DOHH2 (cell line): Measurements from ENCODE around the gene GCLC.

ENCODE experiments used
- H3F3A ChIP-seq: fragments of 200-600 bp; sonication (generic), shearing (Covaris generic); 2 replicates; pipeline ENCODE4 v1.6.0; 2016; ENCODE audit warnings: antibody characterized with exemption, mild to moderate bottlenecking; ENCODE audit not compliant: control insufficient read depth, insufficient read depth
- H3K27ac ChIP-seq: fragments of 200-600 bp; sonication (generic); 2 replicates; pipeline ENCODE4 v1.5.1; 2014; ENCODE audit warnings: low read depth, mild to moderate bottlenecking, low read length, moderate library complexity
- H3K27me3 ChIP-seq: fragments of 200-600 bp; sonication (generic); 2 replicates; pipeline ENCODE4 v1.6.1; 2014; ENCODE audit warnings: mild to moderate bottlenecking, low read length, mixed read lengths; ENCODE audit not compliant: control insufficient read depth
- H3K36me3 ChIP-seq: fragments of 200-600 bp; sonication (generic); 2 replicates; pipeline ENCODE4 v1.6.1; 2014; ENCODE audit warnings: mild to moderate bottlenecking, low read length, moderate library complexity, mixed read lengths; ENCODE audit not compliant: control insufficient read depth
- H3K4me1 ChIP-seq: fragments of 200-600 bp; sonication (generic); 2 replicates; pipeline ENCODE4 v1.6.1; 2014; ENCODE audit warnings: mild to moderate bottlenecking, low read length, mixed read lengths; ENCODE audit not compliant: control insufficient read depth
- H3K4me2 ChIP-seq: fragments of 200-600 bp; sonication (generic); 2 replicates; pipeline ENCODE4 v1.6.0; 2014; ENCODE audit warnings: mild to moderate bottlenecking, low read length, moderate library complexity
- H3K4me3 ChIP-seq: fragments of 200-600 bp; sonication (generic); 2 replicates; pipeline ENCODE4 v1.5.1; 2014; ENCODE audit warnings: mild to moderate bottlenecking, low read length, mixed read lengths
- H3K79me2 ChIP-seq: fragments of 200-600 bp; sonication (generic); 2 replicates; pipeline ENCODE4 v1.6.1; 2014; ENCODE audit warnings: mild to moderate bottlenecking, low read length, mixed read lengths; ENCODE audit not compliant: control insufficient read depth
- H3K9me2 ChIP-seq: fragments of 200-600 bp; sonication (generic); replicated peaks from 2 replicates; pipeline ENCODE4 v1.6.1; 2014; ENCODE audit warnings: mild to moderate bottlenecking, low read length, mixed read lengths; ENCODE audit not compliant: control insufficient read depth
- H3K9me3 ChIP-seq: fragments of 200-600 bp; sonication (generic); 2 replicates; pipeline ENCODE4 v1.6.1; 2014; ENCODE audit warnings: antibody characterized with exemption, low read length, mixed read lengths; ENCODE audit not compliant: control insufficient read depth, insufficient read depth
- H4K20me1 ChIP-seq: fragments of 200-600 bp; sonication (generic); 2 replicates; pipeline ENCODE4 v1.6.0; 2014; ENCODE audit warnings: low read depth, mild to moderate bottlenecking, antibody characterized with exemption, low read length, moderate library complexity; ENCODE audit not compliant: control insufficient read depth, insufficient read depth
- CTCF ChIP-seq: fragments of 200-600 bp; sonication (generic); IDR thresholded peaks from one replicate; pipeline ENCODE4 v1.5.1; 2014; ENCODE audit warnings: antibody characterized with exemption, mild to moderate bottlenecking, low read depth, low read length; ENCODE audit not compliant: poor library complexity, severe bottlenecking
- EZH2phosphoT487 ChIP-seq: fragments of 200-600 bp; sonication (generic); IDR thresholded peaks from 2 replicates; pipeline ENCODE4 v1.6.1; 2017; ENCODE audit warnings: borderline replicate concordance, mild to moderate bottlenecking, antibody characterized with exemption, low read length, moderate library complexity, mixed read lengths

Gene GCLC

GRCh38 chr6:53496797-53497375, 48.0 kb downstream of the GCLC start:
- Histone ChIP-seq H3K79me2 (no peaks in the 10 kb centered on the region), H3K27ac (no peak overlapping the region), H3K9me2 (no peaks in the 10 kb centered on the region), H3K4me1 (no peaks in the 10 kb centered on the region), H3K27me3 (peaks cover 3% of the 10 kb centered on the region; the same call in 1 of the 2 replicates), H3K4me3 (no peak overlapping the region), H3K9me3 (no peaks in the 10 kb centered on the region), H3K4me2 (no peak overlapping the region), H3K36me3 (no peaks in the 10 kb centered on the region; the same call in 1 of the 2 replicates), H4K20me1 (no peaks in the 10 kb centered on the region), H3F3A (no peaks in the 10 kb centered on the region; the same call in 1 of the 2 replicates)
- TF ChIP-seq EZH2phosphoT487 (no peak), CTCF (no peak)

GRCh38 chr6:53495506-53496499, 49.1 kb downstream of the GCLC start:
- H3F3A ChIP-seq: no peaks in the 10 kb centered on the region; the same call in 1 of the 2 replicates
- H3K79me2 ChIP-seq: no peaks in the 10 kb centered on the region
- H3K27me3 ChIP-seq: peaks cover 3% of the 10 kb centered on the region; the same call in 1 of the 2 replicates
- no peaks in the 10 kb centered on the region for H4K20me1 ChIP-seq
- H3K9me3 ChIP-seq: no peaks in the 10 kb centered on the region
- no peaks in the 10 kb centered on the region for H3K4me1 ChIP-seq
- TF ChIP-seq CTCF (no peak), EZH2phosphoT487 (no peak)
- H3K4me3 ChIP-seq: no peak overlapping the region
- no peaks in the 10 kb centered on the region; the same call in 1 of the 2 replicates for H3K36me3 ChIP-seq
- no peak overlapping the region for H3K4me2 ChIP-seq
- H3K27ac ChIP-seq: no peak overlapping the region
- no peaks in the 10 kb centered on the region for H3K9me2 ChIP-seq

- no peaks in the 10 kb centered on the region for H3K9me2 ChIP-seq
- peaks cover 3% of the 10 kb centered on the region; the same call in 1 of the 2 replicates for H3K27me3 ChIP-seq
- no peaks in the 10 kb centered on the region for H3K4me1 ChIP-seq
- no peak overlapping the region for H3K27ac ChIP-seq
- no peak overlapping the region for H3K4me2 ChIP-seq
- no peaks in the 10 kb centered on the region; the same call in 1 of the 2 replicates for H3K36me3 ChIP-seq
- H3F3A ChIP-seq: no peaks in the 10 kb centered on the region; the same call in 1 of the 2 replicates
- no peaks in the 10 kb centered on the region for H3K9me3 ChIP-seq
- no peak overlapping the region for H3K4me3 ChIP-seq
- no peak for TF ChIP-seq CTCF
- TF ChIP-seq EZH2phosphoT487: no peak
- no peaks in the 10 kb centered on the region for H4K20me1 ChIP-seq
- no peaks in the 10 kb centered on the region for H3K79me2 ChIP-seq
Observed at GRCh38 chr6:53494076-53494475, 50.8 kb downstream of the GCLC start.
